HK-2 (cell line): ENCODE data around the gene GTF3C4.

Experiments
- DNase-seq: peaks from one replicate; pipeline ENCODE4 v3.0.0-alpha.2; 2018; ENCODE audit not compliant: unreplicated experiment

Gene GTF3C4

GRCh38 chr9:132647355-132647754 is 22.9 kb upstream of the GTF3C4 start:
- DNase-seq: peak; percentile 49

DNA sequence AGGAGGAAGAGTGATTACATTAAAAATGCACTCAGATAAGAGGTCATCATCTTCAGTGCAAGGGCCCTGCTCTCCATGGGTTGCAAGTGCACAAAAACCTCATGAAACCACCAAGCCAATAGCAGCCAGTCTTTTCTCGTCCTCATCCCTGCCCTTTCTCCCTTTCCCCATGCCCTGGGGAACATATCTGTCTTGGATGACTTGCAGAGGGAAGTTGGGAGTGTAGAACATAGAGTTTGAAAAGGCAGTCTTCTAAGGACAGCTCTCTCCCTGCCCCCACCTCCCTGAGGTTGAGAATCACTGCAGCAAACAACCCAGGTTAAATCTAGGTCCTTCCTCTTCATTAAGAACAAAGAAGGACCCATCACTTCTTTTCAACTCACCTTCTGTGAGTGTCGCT is 22.5 kb upstream of the GTF3C4 start:
- no peak for DNase-seq

DNA sequence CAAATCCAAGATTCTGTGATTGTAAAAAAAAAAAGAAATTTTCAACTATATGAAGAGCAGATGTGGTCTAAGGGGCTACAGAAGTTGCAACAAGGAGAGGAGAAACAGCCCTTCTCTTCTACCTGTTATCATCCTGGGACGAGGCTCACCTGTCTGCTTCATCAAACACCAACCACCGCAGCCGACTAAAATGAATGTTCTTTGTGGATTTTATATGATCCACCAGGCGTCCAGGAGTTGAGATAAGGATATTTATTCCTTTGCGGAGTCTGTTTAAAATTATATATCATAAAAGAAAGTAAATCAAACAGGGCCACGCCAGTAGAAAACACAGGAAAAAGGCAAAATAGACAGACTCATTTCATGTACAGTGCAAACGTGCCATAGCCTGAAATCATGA is 22.0 kb upstream of the GTF3C4 start:
- no peak for DNase-seq

GRCh38 chr9:132648685-132649084 is 21.6 kb upstream of the GTF3C4 start:
- DNase-seq: no peak

- no peak for DNase-seq
Measured at GRCh38 chr9:132651259-132651658, 19.0 kb upstream of the GTF3C4 start.

DNA sequence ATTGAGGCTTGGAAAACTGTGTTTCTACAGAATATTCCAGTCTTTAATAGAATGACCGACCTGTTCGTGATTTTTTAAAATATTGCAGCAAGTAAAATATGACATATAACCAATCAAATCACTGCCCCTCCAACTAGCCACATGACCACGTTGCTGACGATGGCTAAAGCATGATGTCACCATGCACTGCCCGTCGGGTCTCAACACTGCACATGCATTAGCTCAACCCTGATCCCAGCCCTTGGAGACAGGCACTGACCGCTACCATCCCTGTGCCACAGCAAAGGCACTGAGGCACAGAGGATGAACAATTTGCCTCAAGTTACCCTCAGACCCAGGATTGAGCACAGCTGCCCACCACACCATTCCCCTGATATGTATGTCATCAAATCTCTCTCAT is 14.0 kb upstream of the GTF3C4 start:
- DNase-seq: no peak

- no peak for DNase-seq
Measured at GRCh38 chr9:132662152-132662945, 7.9 kb upstream of the GTF3C4 start.

- DNase-seq: no peak
Measured at GRCh38 chr9:132663117-132663516, 7.1 kb upstream of the GTF3C4 start.

GRCh38 chr9:132663851-132664250 is 6.4 kb upstream of the GTF3C4 start:
- DNase-seq: no peak

DNA sequence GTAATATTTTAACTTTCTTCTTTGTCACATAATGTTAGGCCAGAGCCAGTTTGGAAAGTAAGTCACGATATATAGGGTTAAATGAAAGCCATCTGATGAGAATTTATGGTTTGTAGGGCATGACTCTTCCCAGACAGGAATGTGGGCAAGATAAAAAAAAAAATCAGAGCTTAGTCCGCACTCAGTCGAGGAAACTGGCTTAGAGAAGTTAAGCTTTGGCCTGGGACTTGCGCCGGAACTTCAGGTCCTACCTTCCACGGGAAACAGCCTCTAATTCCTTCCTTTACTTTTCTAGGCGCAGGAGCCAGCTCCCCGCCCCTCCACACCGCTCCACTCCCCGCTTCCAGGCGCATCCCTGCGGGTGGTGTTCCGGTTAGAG is 956 bp upstream of the GTF3C4 start:
- DNase-seq: peak; percentile 80

- DNase-seq: peak; percentile 81
Measured at GRCh38 chr9:132669698-132670456, 387 bp upstream of the GTF3C4 start, which contains the start of gene DDX31. DDX31 (minus strand) TSS chr9:132669983; CDS start chr9:132669934, 49 bp downstream.

DNA sequence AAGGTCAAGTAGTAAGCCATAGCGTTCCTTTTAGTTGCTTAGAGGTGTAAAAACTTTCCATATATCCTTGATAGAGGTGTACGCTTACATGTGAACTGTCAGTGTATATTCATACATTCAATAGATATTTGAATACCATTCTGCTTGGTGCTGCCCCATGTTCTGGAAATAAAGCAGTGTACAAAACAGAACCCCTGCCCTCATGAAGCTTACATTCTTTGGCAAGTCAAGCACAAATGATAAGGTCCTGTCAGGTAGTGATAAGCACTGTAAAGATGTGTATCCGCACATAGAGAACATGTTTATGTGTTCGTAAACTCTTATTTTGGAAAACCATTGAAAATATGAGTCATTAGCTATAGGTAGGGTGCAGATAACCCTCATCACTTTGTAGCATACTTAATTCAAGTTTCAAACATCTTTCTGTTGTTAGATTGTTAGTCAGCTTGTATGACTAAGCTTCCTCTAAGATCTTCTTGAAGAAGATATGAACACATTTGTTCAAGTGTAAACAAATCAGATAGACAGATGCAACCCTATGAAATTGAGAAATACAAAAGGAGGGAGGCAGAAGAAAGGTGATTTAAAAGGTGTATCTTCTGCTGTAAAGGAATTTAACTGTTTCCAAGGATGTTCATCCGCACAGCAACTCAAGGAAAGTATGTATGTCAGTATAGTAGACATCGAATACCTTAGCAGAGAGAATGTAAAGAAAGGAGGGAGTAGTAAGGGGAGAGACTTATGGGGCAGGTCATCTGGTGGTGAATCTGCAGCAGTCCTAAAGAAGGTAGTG is 1.6 kb downstream of the GTF3C4 start:
- no peak for DNase-seq

DNA sequence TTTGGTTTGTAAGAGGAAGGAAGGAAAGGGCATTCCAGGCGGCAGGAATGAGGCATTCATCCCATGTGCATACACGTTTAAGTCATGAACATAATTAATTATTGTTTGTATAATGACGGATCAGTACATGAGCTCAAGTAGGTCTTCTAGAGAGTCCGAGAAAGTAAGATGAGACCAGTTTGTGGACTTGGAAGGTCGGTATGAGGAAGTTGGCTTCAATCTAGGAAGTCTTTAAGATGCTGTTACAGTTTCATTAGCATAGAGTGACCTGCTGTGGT is 2.1 kb downstream of the GTF3C4 start:
- no peak for DNase-seq

- no peak for DNase-seq
Measured at GRCh38 chr9:132673355-132673754, 3.1 kb downstream of the GTF3C4 start.

DNA sequence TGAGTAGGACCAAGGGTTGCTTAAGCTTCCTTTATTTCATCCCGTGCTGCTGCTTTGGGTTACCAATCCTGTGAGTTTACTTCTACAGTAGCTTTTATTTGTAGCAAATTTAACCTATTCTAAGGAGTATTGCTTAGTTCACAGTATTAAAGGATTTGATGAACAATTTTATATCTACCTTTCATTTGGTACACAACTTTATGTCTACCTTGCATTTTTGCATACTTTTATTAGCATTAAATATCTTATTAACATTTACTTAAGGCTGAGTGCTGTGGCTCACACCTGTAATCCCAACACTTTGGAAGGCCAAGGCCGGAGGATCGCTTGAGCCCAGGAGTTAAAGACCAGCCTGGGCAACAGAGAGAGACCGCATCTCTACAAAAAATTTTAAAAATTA is 4.2 kb downstream of the GTF3C4 start:
- DNase-seq: no peak

DNA sequence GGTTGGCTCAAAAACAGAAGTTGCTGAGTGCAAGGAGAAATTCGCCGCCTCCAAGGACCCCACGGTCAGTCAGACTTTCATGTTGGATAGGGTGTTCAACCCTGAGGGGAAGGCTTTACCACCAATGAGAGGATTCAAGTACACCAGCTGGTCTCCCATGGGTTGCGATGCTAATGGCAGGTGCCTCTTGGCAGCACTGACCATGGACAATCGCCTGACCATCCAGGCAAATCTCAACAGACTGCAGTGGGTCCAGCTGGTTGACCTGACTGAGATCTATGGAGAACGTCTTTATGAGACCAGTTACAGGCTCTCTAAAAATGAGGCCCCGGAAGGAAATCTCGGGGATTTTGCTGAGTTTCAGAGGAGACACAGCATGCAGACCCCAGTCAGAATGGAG is 7.7 kb downstream of the GTF3C4 start:
- DNase-seq: no peak

- DNase-seq: no peak
Measured at GRCh38 chr9:132679946-132680625, 9.8 kb downstream of the GTF3C4 start.

DNA sequence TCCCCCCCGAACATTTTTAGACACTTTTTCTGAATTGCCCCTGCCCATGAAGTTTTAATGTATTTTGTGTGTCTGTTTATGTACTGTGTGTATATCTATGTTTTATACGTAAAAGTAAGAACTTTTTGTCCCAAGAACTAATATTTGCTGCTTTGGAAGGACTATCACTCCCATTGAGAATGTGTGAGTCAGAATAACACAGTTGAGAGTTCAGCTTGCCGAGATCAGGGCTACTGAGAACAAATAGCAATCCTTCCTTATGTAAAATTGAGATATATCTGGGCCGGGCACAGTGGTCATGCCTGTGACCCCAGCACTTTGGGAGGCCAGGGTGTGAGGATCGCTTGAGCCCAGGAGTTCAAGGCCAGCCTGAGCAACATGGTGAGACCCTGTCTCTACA is 11.3 kb downstream of the GTF3C4 start:
- DNase-seq: no peak

DNA sequence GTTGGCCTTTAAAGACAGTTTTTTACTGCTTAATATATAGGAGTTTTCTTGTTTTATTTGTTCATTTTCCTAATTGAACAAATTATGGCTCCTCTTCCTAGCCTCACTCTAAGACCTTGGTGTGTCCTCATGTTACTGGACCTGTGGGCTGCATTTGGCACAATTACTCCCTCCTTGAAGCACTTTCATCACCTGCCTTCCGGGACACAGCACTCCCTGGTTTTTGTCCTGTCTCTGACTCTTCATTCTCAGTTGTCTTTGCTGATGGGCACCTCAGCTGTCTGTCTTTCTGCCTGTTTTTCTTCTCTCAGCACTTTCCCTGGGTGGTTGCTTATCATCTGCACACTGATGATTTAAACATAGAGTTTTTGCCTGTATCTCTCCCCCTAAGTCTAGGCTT is 13.6 kb downstream of the GTF3C4 start:
- no peak for DNase-seq

DNA sequence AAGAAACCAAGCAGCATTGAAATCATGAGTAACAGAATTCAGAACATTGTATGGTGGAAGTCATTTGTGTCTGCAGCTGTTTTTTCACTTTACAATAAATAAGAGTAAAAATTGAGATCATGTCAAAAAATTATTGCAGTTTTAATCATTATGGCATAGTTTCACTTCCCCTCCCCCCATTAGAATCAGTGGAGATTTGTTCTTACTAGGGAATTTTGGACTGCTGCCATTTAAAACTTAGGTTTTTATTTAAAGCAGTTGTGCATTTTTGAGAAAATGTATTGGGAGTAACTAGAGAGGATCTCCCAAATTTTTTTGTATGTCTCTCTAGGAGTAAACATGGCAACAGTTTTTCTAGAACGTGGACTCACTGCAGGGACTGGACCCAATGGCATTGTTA is 20.4 kb downstream of the GTF3C4 start:
- DNase-seq: no peak

DNA sequence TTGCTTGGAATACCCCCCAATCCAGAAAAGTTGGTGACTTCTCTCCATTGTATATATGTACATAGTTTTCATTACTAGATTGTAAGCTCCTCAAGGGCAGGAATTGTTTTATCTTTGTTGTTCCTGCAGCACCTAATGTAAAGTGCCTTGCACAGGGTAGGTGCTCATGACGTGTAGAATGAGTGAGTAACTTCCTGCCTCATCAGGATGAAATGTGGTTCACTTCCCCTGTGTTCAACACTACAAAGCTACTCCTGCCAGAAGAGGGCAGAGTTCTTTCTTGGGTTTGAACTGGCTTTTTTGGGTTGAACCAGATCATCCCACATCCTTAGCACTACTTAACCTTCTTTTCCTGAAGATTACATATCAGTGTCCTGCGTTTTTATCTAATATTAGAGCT is 23.9 kb downstream of the GTF3C4 start:
- DNase-seq: no peak

- no peak for DNase-seq
Measured at GRCh38 chr9:132697230-132697629, 27.0 kb downstream of the GTF3C4 start.
